AG04449 (cell line): ENCODE measurements around the gene TMEM106C.

Experiments used
- CTCF ChIA-PET: fragments of 350-600 bp; formaldehyde crosslinking; extraction: SDS; loops from one replicate; lab custom pipeline; 2021; ENCODE audit warnings: antibody characterized with exemption; lab: Yijun Ruan, JAX
- POLR2A ChIA-PET: fragments of 400-600, 350-600 bp; formaldehyde crosslinking; extraction: SDS; loops from one replicate; lab custom pipeline; 2020; ENCODE audit warnings: antibody characterized with exemption, inconsistent platforms; lab: Yijun Ruan, JAX
- DNase-seq: peaks from one replicate; pipeline ENCODE4 v3.0.0-alpha.2; 2010; ENCODE audit warnings: low read depth, low spot score
- H3K4me3 ChIP-seq: 2 replicates; pipeline ENCODE4 v1.5.1; 2011; ENCODE audit warnings: low read depth, mild to moderate bottlenecking, control low read depth, low read length
- CTCF ChIP-seq: IDR thresholded peaks from one replicate; pipeline ENCODE4 v1.5.1; 2011; ENCODE audit warnings: mild to moderate bottlenecking, moderate library complexity, low read length, control low read depth, inconsistent platforms; ENCODE audit not compliant: insufficient read depth; ENCODE audit errors: missing control alignments

The TMEM106C gene

GRCh38 chr12:47983541-47984115, 20.2 kb downstream of the TMEM106C start:
- POLR2A ChIA-PET = no interaction called here
- no peak for DNase-seq
- CTCF ChIA-PET = no interaction called here
- no peak overlapping the region for H3K4me3 ChIP-seq
- TF ChIP-seq CTCF = no peak

GRCh38 chr12:47984331-47984801, 21.0 kb downstream of the TMEM106C start:
- no peak overlapping the region for H3K4me3 ChIP-seq
- no peak for DNase-seq
- CTCF ChIA-PET = no interaction called here
- no peak for TF ChIP-seq CTCF
- POLR2A ChIA-PET = no interaction called here

DNA sequence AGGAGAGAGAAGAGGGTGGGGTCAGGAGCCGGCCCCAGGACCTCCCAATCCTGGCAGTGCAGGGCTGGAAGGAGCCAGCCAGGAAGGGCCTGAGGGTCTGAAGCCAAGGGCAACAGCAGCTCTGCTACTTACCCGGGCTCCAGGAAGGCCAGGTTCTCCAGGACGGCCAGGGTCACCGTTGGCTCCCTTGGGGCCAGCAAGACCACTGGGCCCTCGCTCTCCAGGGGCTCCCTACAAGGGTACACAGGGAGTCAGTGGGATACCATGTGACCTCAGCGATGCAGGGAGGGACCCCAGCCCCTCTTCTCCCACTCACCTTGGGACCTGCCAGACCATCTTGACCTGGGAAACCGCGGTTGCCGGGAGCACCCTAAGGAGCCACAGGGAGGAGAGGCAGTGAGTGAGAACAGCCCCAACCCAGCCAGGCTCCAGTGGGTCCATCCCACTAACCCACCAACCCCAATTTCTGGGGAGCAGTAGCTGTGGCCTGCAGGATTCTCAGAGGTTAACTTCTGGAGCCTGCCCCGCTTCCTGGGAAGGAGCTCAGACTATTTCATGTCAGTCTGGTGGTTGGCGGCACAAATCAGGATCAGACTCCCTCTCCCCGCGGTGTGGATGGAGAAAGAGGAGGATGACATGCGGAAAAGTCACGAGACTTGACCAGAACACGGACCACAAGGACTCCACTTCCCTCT, 22.3 kb downstream of the TMEM106C start:
- H3K4me3 ChIP-seq = no peak overlapping the region
- ChIA-PET CTCF (interaction anchor here (1.0 to 1.5 kb wide), 2 partner anchors 13 to 22 kb away, joined by 3 to 4 read pairs; partner anchors contain the start of gene TMEM106C), POLR2A (no interaction called here)
- no peak for TF ChIP-seq CTCF
- no peak for DNase-seq

DNA sequence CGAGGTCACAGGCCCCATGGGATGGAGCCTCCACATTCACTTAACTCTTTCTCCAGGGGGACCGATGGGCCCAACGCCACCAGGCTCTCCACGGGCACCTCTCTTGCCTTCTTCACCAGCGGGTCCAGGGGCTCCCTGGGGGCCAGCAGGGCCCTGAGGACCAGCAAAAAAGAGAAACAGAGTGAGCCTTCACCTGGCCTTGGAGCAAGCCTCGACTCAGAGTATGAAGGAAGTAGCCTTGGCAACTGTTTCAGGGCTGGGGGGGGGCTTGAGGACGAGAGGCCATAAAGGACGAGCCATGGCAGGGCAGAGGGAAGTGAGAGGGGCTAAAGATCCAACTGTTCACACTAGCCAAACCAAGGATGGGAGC, 22.9 kb downstream of the TMEM106C start:
- DNase-seq = no peak

DNA sequence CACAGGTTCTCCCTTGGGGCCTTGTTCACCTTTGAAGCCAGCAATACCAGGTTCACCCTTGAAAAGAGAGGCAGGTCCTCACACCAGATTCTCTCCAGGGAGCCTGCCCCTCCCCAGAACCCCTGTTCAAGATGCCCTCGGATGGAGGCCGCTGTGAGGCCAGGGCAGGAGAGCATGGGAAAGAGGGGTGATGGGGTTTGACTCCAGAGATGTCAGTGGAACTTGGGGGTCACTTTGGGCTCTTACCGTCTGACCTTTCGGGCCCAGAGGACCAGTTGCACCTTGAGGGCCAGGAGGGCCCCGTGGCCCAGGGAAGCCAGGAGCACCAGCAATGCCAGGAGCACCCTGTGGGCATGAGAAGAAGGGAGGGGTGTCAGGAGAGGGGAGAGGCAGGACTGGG, 23.4 kb downstream of the TMEM106C start:
- ChIA-PET POLR2A (no interaction called here), CTCF (no interaction called here)
- TF ChIP-seq CTCF = no peak
- H3K4me3 ChIP-seq = no peak overlapping the region
- no peak for DNase-seq

More for the DNA sequence above, 22.9 kb downstream of the TMEM106C start:
- POLR2A ChIA-PET = no interaction called here
- H3K4me3 ChIP-seq = no peak overlapping the region
- CTCF ChIA-PET = interaction anchor here (1.0 to 1.5 kb wide), 2 partner anchors 13 to 23 kb away, joined by 3 to 4 read pairs; partner anchors contain the start of gene TMEM106C
- no peak for TF ChIP-seq CTCF

DNA sequence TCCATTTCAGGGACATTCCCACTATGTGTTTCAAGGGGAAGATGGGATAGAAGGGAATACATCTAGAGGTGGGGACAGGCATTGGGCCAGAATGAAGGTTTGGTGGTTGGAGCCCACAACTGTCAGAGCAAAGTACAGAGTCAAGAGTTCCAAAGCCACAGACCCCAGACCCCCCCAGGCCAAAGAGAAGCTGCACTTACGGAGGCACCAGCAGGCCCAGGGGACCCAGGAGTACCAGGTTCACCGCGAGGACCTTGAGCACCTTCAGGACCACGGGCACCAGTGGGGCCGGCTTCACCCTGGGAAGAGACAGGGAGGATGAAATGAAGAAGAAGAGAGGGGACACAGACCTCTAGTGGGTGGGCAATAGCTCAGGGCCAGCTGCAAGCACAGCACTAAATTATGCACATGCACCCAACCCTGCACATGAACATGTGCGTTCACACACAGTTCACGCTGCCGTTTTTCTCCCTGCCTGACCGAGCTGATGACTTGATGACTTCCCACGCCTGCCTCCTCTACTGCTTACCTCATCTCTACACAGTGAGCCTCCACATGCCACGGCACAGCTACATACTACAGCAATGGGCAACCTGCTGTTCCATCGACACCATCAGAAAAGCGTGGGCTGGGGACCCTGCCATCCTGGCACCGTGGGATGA, 24.1 kb downstream of the TMEM106C start:
- DNase-seq = no peak
- POLR2A ChIA-PET = no interaction called here
- H3K4me3 ChIP-seq = no peak overlapping the region
- TF ChIP-seq CTCF = no peak
- CTCF ChIA-PET = interaction anchor here (0.8 to 0.9 kb wide), 2 partner anchors 8 to 11 kb away, joined by 3 read pairs; no protein-coding TSS in a partner anchor
